T47D (cell line): ENCODE data around the gene APLN.
A peak's percentile ranks its signal among the peaks of the same experiment; 100 is the strongest.

Experiments
- DNase-seq, 2 experiments: peaks; one replicate each; pipeline versions ENCODE4 v3.0.0 to v3.0.0-alpha.2; 2011 to 2012; ENCODE audit warnings: low read depth in 1 of 2, low spot score in 1 of 2
- JUND ChIP-seq: IDR thresholded peaks from 2 replicates; pipeline ENCODE4 v1.6.1; 2012; ENCODE audit warnings: low read depth
- in situ Hi-C: cut with HindIII; loops from 2 replicates; pipeline ENCODE4 v1.10.0; 2016; ENCODE audit warnings: low sequenced_read_pairs, low pct_unique_long_range_greater_than_20kb

Gene APLN

GRCh38 chrX:129622757-129623301, 31.9 kb downstream of the APLN start:
- no peak for TF ChIP-seq JUND
- DNase-seq, result no peak
- in situ Hi-C loops, result no loop called here

- DNase-seq, result no peak
- in situ Hi-C loops, result no loop called here
- no peak for TF ChIP-seq JUND
These were observed 35.8 kb downstream of the APLN start for GRCh38 chrX:129618997-129619396.

- DNase-seq, result no peak
- in situ Hi-C loops, result no loop called here
- TF ChIP-seq JUND, result no peak
These were observed 37.3 kb downstream of the APLN start for GRCh38 chrX:129617420-129617819.

GRCh38 chrX:129614481-129615255, 40.1 kb downstream of the APLN start:
- in situ Hi-C loops, result no loop called here
- DNase-seq, result no peak
- no peak for TF ChIP-seq JUND

GRCh38 chrX:129613596-129613995, 41.2 kb downstream of the APLN start:
- no peak for DNase-seq
- TF ChIP-seq JUND, result no peak
- in situ Hi-C loops, result no loop called here

GRCh38 chrX:129612396-129612795, 42.4 kb downstream of the APLN start:
- in situ Hi-C loops, result no loop called here
- TF ChIP-seq JUND, result no peak
- peak in 1 of 2 experiments; percentile 16 for DNase-seq

- TF ChIP-seq JUND, result no peak
- DNase-seq, result no peak
- in situ Hi-C loops, result no loop called here
These were observed 45.4 kb downstream of the APLN start for GRCh38 chrX:129609395-129609794.

GRCh38 chrX:129608496-129608895, 46.3 kb downstream of the APLN start:
- in situ Hi-C loops, result no loop called here
- no peak for TF ChIP-seq JUND
- no peak for DNase-seq

- TF ChIP-seq JUND, result no peak
- in situ Hi-C loops, result no loop called here
- DNase-seq, result peak in 1 of 2 experiments; percentile 53
These were observed 47.8 kb downstream of the APLN start for GRCh38 chrX:129606918-129607317.

GRCh38 chrX:129600981-129601424, 53.8 kb downstream of the APLN start:
- no peak for DNase-seq
- in situ Hi-C loops, result no loop called here
- no peak for TF ChIP-seq JUND

- in situ Hi-C loops, result no loop called here
- no peak for DNase-seq
- TF ChIP-seq JUND, result no peak
These were observed 54.8 kb downstream of the APLN start for GRCh38 chrX:129599996-129600395.

GRCh38 chrX:129599499-129599898, 55.3 kb downstream of the APLN start:
- DNase-seq, result no peak
- no peak for TF ChIP-seq JUND
- in situ Hi-C loops, result no loop called here

- in situ Hi-C loops, result no loop called here
- no peak for DNase-seq
- TF ChIP-seq JUND, result no peak
These were observed 56.9 kb downstream of the APLN start for GRCh38 chrX:129597905-129598304.
